SK-N-SH (cell line): ENCODE measurements around the gene NLRC5. TPM values are rescaled to one million over a fixed set of nuclear protein-coding genes. Genes with fewer than 3 reads are reported as not detected.

Experiments
- CTCF ChIA-PET: fragments of 300-600, 350-600 bp; formaldehyde crosslinking; extraction: SDS; loops from one replicate; lab custom pipeline; 2021; lab: Yijun Ruan, JAX
- POLR2A ChIA-PET: fragments of 350-600 bp; sonication (Branson Sonifier 250); formaldehyde crosslinking; extraction: SDS; loops from one replicate; lab custom pipeline; 2020; ENCODE audit warnings: antibody characterized with exemption, inconsistent platforms; lab: Yijun Ruan, JAX
- DNase-seq: peaks from one replicate; pipeline ENCODE4 v3.0.0; 2012
- H2AFZ ChIP-seq: fragments of 200-600 bp; sonication (generic); 2 replicates; pipeline ENCODE4 v1.8.1; 2016; ENCODE audit warnings: antibody characterized with exemption, mild to moderate bottlenecking, low read depth
- H3F3A ChIP-seq: fragments of 200-600 bp; sonication (generic); replicated peaks from 2 replicates; pipeline ENCODE3; 2016; ENCODE audit warnings: antibody characterized with exemption, mild to moderate bottlenecking; ENCODE audit not compliant: insufficient read depth
- H3K27ac ChIP-seq, 2 experiments: fragments of 200-500 bp in 1 of 2; fragments of 200-600 bp in 1 of 2; sonication (Bioruptor generic) in 1 of 2; sonication (generic), shearing (Covaris generic) in 1 of 2; 2 replicates each; pipeline versions ENCODE4 v1.5.1 to v1.6.1; 2014 to 2016; ENCODE audit warnings: low read depth in 2 of 2, inconsistent platforms in 1 of 2, low read length in 1 of 2, mild to moderate bottlenecking in 1 of 2, mixed read lengths in 1 of 2
- H3K27me3 ChIP-seq: fragments of 200-600 bp; sonication (generic), shearing (Covaris generic); 2 replicates; pipeline ENCODE4 v1.6.1; 2016; ENCODE audit warnings: mixed run types; ENCODE audit not compliant: insufficient read depth
- H3K36me3 ChIP-seq, 2 experiments: fragments of 200-500 bp in 1 of 2; fragments of 200-600 bp in 1 of 2; sonication (Bioruptor generic) in 1 of 2; sonication (generic) in 1 of 2; replicated peaks in 1 of 2; 2 replicates each; pipeline versions ENCODE3 to v1.5.1; 2014 to 2016; ENCODE audit warnings: low read length in 1 of 2, mild to moderate bottlenecking in 1 of 2; ENCODE audit not compliant: insufficient read depth in 2 of 2, control insufficient read depth in 1 of 2
- H3K4me1 ChIP-seq, 2 experiments: fragments of 200-500 bp in 1 of 2; fragments of 200-600 bp in 1 of 2; sonication (Bioruptor generic) in 1 of 2; sonication (generic), shearing (Covaris generic) in 1 of 2; 2 replicates each; pipeline versions ENCODE4 v1.5.1 to v1.6.1; 2014 to 2016; ENCODE audit warnings: low read depth in 1 of 2, low read length in 1 of 2, mixed run types in 1 of 2; ENCODE audit not compliant: insufficient read depth in 2 of 2, control insufficient read depth in 1 of 2
- H3K4me2 ChIP-seq: fragments of 200-600 bp; sonication (generic), shearing (Covaris generic); 2 replicates; pipeline ENCODE4 v1.6.1; 2017; ENCODE audit warnings: mixed run types
- H3K4me3 ChIP-seq, 2 experiments: fragments of 200-500 bp in 1 of 2; fragments of 200-600 bp in 1 of 2; sonication (Bioruptor generic) in 1 of 2; sonication (generic), shearing (Covaris generic) in 1 of 2; 2 replicates each; pipeline versions ENCODE4 v1.5.1 to v1.8.1; 2014 to 2016; ENCODE audit warnings: low read depth in 2 of 2, inconsistent platforms in 1 of 2, low read length in 1 of 2, mild to moderate bottlenecking in 1 of 2, mixed read lengths in 1 of 2, moderate library complexity in 1 of 2
- H3K79me2 ChIP-seq: fragments of 200-600 bp; sonication (generic); 2 replicates; pipeline ENCODE4 v1.8.1; 2017; ENCODE audit warnings: mild to moderate bottlenecking; ENCODE audit not compliant: insufficient read depth
- H3K9ac ChIP-seq: fragments of 200-600 bp; sonication (generic); 2 replicates; pipeline ENCODE4 v1.6.1; 2017; ENCODE audit warnings: mixed run types
- H3K9me2 ChIP-seq: fragments of 200-600 bp; sonication (generic); 2 replicates; pipeline ENCODE4 v1.6.1; 2017; ENCODE audit warnings: mixed run types
- H3K9me3 ChIP-seq: fragments of 200-600 bp; sonication (generic); 2 replicates; pipeline ENCODE4 v1.6.1; 2017; ENCODE audit warnings: mixed run types, mild to moderate bottlenecking, moderate library complexity
- H4K20me1 ChIP-seq: fragments of 200-600 bp; sonication (generic); 2 replicates; pipeline ENCODE4 v1.6.1; 2017; ENCODE audit warnings: mild to moderate bottlenecking, mixed run types; ENCODE audit not compliant: insufficient read depth
- CHD2 ChIP-seq: fragments of 150-350 bp; IDR thresholded peaks from 2 replicates; pipeline ENCODE4 v1.6.1; 2018; ENCODE audit warnings: low read length; ENCODE audit not compliant: partially characterized antibody
- EP300 ChIP-seq, 2 experiments: IDR thresholded peaks; 2 replicates each; pipeline versions ENCODE4 v1.4.0 to v1.6.1; 2012; ENCODE audit warnings: borderline replicate concordance in 1 of 2, low read depth in 1 of 2, low read length in 1 of 2
- EZH2phosphoT487 ChIP-seq: fragments of 200-600 bp; sonication (generic); IDR thresholded peaks from 2 replicates; pipeline ENCODE4 v1.6.1; 2017; ENCODE audit warnings: low read depth, mixed run types, mild to moderate bottlenecking, antibody characterized with exemption, moderate library complexity, borderline replicate concordance
- GABPA ChIP-seq: IDR thresholded peaks from 2 replicates; pipeline ENCODE4 v1.4.0; 2012; ENCODE audit warnings: low read depth, mild to moderate bottlenecking
- POLR2AphosphoS5 ChIP-seq: IDR thresholded peaks from 2 replicates; pipeline ENCODE4 v1.6.1; 2012; ENCODE audit warnings: low read depth, low read length
- RAD21 ChIP-seq: IDR thresholded peaks from 2 replicates; pipeline ENCODE4 v1.6.1; 2012; ENCODE audit warnings: mild to moderate bottlenecking, low read length
- SMC3 ChIP-seq: IDR thresholded peaks from 2 replicates; pipeline ENCODE4 v1.6.1; 2012; ENCODE audit warnings: low read depth, low read length, improper control_type of control experiment
- USF2 ChIP-seq: fragments of 150-350 bp; IDR thresholded peaks from 2 replicates; pipeline ENCODE4 v1.6.1; 2017; ENCODE audit warnings: antibody characterized with exemption, low read length, low read depth, borderline replicate concordance
- ZBTB33 ChIP-seq: IDR thresholded peaks from 2 replicates; pipeline ENCODE4 v1.4.0; 2012; ENCODE audit warnings: low read depth, borderline replicate concordance
- WGBS: methylation state at CpG from one replicate; pipeline ENCODE4 v1.1.6; 2017; ENCODE audit warnings: low lambda C conversion rate; 5-methylcytosine and 5-hydroxymethylcytosine counted together
- polyA plus RNA-seq, 3 experiments: library from polyadenylated mRNA; depleted of rRNA; stranded (reverse); fragments of >200 nt; gene quantifications; 2 replicates each; pipeline ENCODE4 v1.2.3, GENCODE V29; 2012

The NLRC5 gene
- polyA plus RNA-seq, 1 of the 3 experiments (the other 2 are of a cell fraction) = 6.5 TPM

- Histone ChIP-seq H3K9ac (no peak overlapping the region), H3K36me3 (no peaks in the 10 kb centered on the region), H3K4me3 (no peak overlapping the region), H3K27ac (no peak overlapping the region), H3F3A (no peaks in the 10 kb centered on the region), H3K9me3 (no peaks in the 10 kb centered on the region), H3K4me1 (peaks cover 0 to 12% of the 10 kb centered on the region in 2 experiments; a peak in 1 of 4 replicates), H3K4me2 (no peak overlapping the region), H2AFZ (no peak overlapping the region), H3K9me2 (no peaks in the 10 kb centered on the region), H3K27me3 (no peaks in the 10 kb centered on the region), H3K79me2 (peaks cover 46% of the 10 kb centered on the region; the same call in 1 of the 2 replicates), H4K20me1 (peaks cover 8% of the 10 kb centered on the region; the same call in 1 of the 2 replicates)
- POLR2A ChIA-PET = interaction anchor here (4.1 kb wide), 1 partner anchor 11 kb away, joined by 15 read pairs; the partner anchor contains the start of gene CPNE2
- WGBS = 96% methylated on average over 16 of the region's 16 CpGs
- no peak for DNase-seq
- no peak for TF ChIP-seq ZBTB33
- TF ChIP-seq POLR2AphosphoS5 = no peak
- TF ChIP-seq USF2 = no peak
- no peak for TF ChIP-seq CHD2
- no peak for TF ChIP-seq EZH2phosphoT487
- no peak for TF ChIP-seq RAD21
- CTCF ChIA-PET = interaction anchor here (1.0 to 8.6 kb wide), 4 partner anchors 8 to 39 kb away, joined by 3 to 67 read pairs (median 6); partner anchors contain the start of gene CPNE2
These were observed 113.8 kb downstream of the NLRC5 start for GRCh38 chr16:57102888-57103851.

DNA sequence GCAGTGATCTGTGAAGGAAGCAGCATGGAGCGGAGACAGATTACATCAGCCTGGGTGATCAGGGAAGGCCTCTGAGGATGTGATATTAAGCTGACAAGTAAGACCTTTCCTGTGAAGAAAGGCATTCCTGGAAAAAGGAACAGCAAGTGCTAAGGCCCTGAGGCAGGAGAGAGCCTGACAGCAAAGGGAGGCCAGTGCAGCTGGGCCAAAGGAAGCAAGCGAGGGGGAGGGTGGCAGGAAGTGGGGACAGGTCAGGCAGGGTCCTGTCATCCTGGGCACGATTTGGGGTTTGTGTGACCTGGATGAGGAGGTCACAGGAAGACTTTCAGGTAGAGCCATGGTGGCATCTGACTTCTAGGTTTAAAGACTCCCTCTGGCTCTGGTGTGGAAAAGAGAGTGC is 115.3 kb downstream of the NLRC5 start:
- Histone ChIP-seq H3K9me2 (no peaks in the 10 kb centered on the region), H4K20me1 (peaks cover 5% of the 10 kb centered on the region; the same call in 1 of the 2 replicates), H3K9me3 (no peaks in the 10 kb centered on the region), H3K4me2 (no peak overlapping the region), H3K79me2 (peaks cover 46% of the 10 kb centered on the region; the same call in 1 of the 2 replicates), H2AFZ (no peak overlapping the region), H3K4me3 (no peak overlapping the region), H3K27me3 (no peaks in the 10 kb centered on the region), H3K4me1 (peaks cover 0 to 16% of the 10 kb centered on the region in 2 experiments; a peak in 1 of 4 replicates), H3K9ac (no peak overlapping the region), H3K27ac (peak overlapping the region in 1 of 2 experiments; percentile 3; a peak in 1 of 4 replicates), H3F3A (no peaks in the 10 kb centered on the region), H3K36me3 (no peaks in the 10 kb centered on the region)
- 74% methylated on average over 3 of the region's 3 CpGs for WGBS
- POLR2A ChIA-PET = interaction anchor here (4.1 kb wide), 1 partner anchor 12 kb away, joined by 15 read pairs; the partner anchor contains the start of gene CPNE2
- no peak for DNase-seq
- CTCF ChIA-PET = interaction anchor here (1.1 to 8.6 kb wide), 4 partner anchors 12 to 44 kb away, joined by 3 to 67 read pairs (median 6); partner anchors contain the start of gene CPNE2
- no peak for TF ChIP-seq RAD21
- no peak for TF ChIP-seq GABPA
- no peak for TF ChIP-seq EP300 (IDR thresholded peaks at IDR 0.05; ENCODE audit: borderline replicate concordance in 1 of 2, low read depth in 1 of 2, low read length in 1 of 2)
- TF ChIP-seq EZH2phosphoT487 = no peak
- TF ChIP-seq SMC3 = no peak
